K562 (cell line): Measurements from ENCODE around the gene TUBA4B. TPM values are rescaled to one million over a fixed set of nuclear protein-coding genes. Genes with fewer than 3 reads are reported as not detected.

Experiments used
- ASH1L ChIP-seq: fragments of 450-650 bp; IDR thresholded peaks from 2 replicates; pipeline ENCODE4 v1.6.1; 2018; ENCODE audit warnings: borderline replicate concordance, mild to moderate bottlenecking, low read depth; ENCODE audit not compliant: partially characterized antibody
- CCNT2 ChIP-seq: IDR thresholded peaks from 2 replicates; pipeline ENCODE4 v1.6.1; 2011; ENCODE audit warnings: borderline replicate concordance, low read depth, mild to moderate bottlenecking, moderate library complexity, mixed read lengths, low read length; ENCODE audit not compliant: insufficient read length; ENCODE audit errors: extremely low read depth
- CHD2 ChIP-seq: IDR thresholded peaks from 2 replicates; pipeline ENCODE4 v1.6.1; 2011; ENCODE audit warnings: low read depth, low read length
- CREM ChIP-seq: IDR thresholded peaks from 2 replicates; pipeline ENCODE4 v1.6.1; 2014; ENCODE audit warnings: antibody characterized with exemption, low read depth
- DIDO1 ChIP-seq: fragments of 450-650 bp; IDR thresholded peaks from 2 replicates; pipeline ENCODE4 v1.6.1; 2016; ENCODE audit warnings: low read depth, missing biosample characterization, missing genetic modification characterization
- JUN ChIP-seq, 2 experiments: sonication (generic) in 1 of 2; formaldehyde crosslinking in 1 of 2; IDR thresholded peaks; 2 replicates each; pipeline versions ENCODE4 v1.6.1 to v1.8.0; 2012 to 2022; ENCODE audit warnings: borderline replicate concordance in 2 of 2, mild to moderate bottlenecking in 2 of 2, improper control_type of control experiment in 1 of 2, low read depth in 1 of 2, low read length in 1 of 2, missing genetic modification reagents in 1 of 2
- JUND ChIP-seq, 2 experiments: IDR thresholded peaks; 2 replicates in 1 of 2; 3 replicates in 1 of 2; pipeline ENCODE4 v1.6.1; 2011; ENCODE audit warnings: borderline replicate concordance in 2 of 2, low read depth in 2 of 2, low read length in 2 of 2, improper control_type of control experiment in 1 of 2, missing biosample characterization in 1 of 2, missing genetic modification characterization in 1 of 2, missing genetic modification reagents in 1 of 2
- KLF1 ChIP-seq: fragments of 450-650 bp; IDR thresholded peaks from 2 replicates; pipeline ENCODE4 v1.6.1; 2016; ENCODE audit warnings: missing genetic modification characterization, missing compliant biosample characterization
- MEIS2 ChIP-seq: fragments of 450-650 bp; IDR thresholded peaks from 2 replicates; pipeline ENCODE4 v1.6.1; 2014; ENCODE audit warnings: mild to moderate bottlenecking; ENCODE audit not compliant: partially characterized antibody
- PHF21A ChIP-seq: fragments of 450-650 bp; IDR thresholded peaks from 2 replicates; pipeline ENCODE4 v1.6.1; 2017; ENCODE audit warnings: low read depth, borderline replicate concordance
- RBFOX2 ChIP-seq: fragments of 200-400 bp; formaldehyde crosslinking; IDR thresholded peaks from 2 replicates; pipeline ENCODE4 v1.6.1; 2017; ENCODE audit warnings: low read depth, mild to moderate bottlenecking, low read length, moderate library complexity
- SMAD2 ChIP-seq: fragments of 150-350 bp; IDR thresholded peaks from 2 replicates; pipeline ENCODE4 v1.6.1; 2014; ENCODE audit warnings: low read depth, mild to moderate bottlenecking, low read length
- TBP ChIP-seq: optimal IDR thresholded peaks from 2 replicates; pipeline ENCODE3; 2011; ENCODE audit warnings: low read depth, low read length, improper control_type of control experiment
- U2AF2 ChIP-seq: fragments of 200-400 bp; formaldehyde crosslinking; optimal IDR thresholded peaks from 2 replicates; pipeline ENCODE3; 2017; ENCODE audit warnings: low read depth, mild to moderate bottlenecking, low read length
- YY1 ChIP-seq, 3 experiments: IDR thresholded peaks; 2 replicates each; pipeline ENCODE4 v1.6.1; 2011; ENCODE audit warnings: low read length in 2 of 3, mild to moderate bottlenecking in 2 of 3, moderate library complexity in 2 of 3, borderline replicate concordance in 1 of 3, control low read depth in 1 of 3, low read depth in 1 of 3; ENCODE audit not compliant: insufficient read depth in 3 of 3, insufficient replicate concordance in 2 of 3, control insufficient read depth in 1 of 3, insufficient read length in 1 of 3; ENCODE audit errors: extremely low read depth in 1 of 3
- ZNF197 ChIP-seq: fragments of 200-800 bp; sonication (Bioruptor generic); IDR thresholded peaks from 2 replicates; pipeline ENCODE4 v1.6.1; 2016; ENCODE audit warnings: low read depth, missing genetic modification characterization, missing compliant biosample characterization
- ZNF263 ChIP-seq: sonication (generic); formaldehyde crosslinking; IDR thresholded peaks from 2 replicates; pipeline ENCODE4 v1.8.0; 2022; ENCODE audit warnings: mild to moderate bottlenecking, missing genetic modification reagents, borderline replicate concordance
- ZNF444 ChIP-seq: fragments of 250-450 bp; sonication (Bioruptor Pico); IDR thresholded peaks from 2 replicates; pipeline ENCODE4 v1.4.0; 2020; ENCODE audit warnings: mild to moderate bottlenecking, moderate library complexity
- ZNF584 ChIP-seq: fragments of 200-800 bp; sonication (Bioruptor generic); IDR thresholded peaks from 2 replicates; pipeline ENCODE4 v1.6.1; 2016; ENCODE audit warnings: low read depth, mild to moderate bottlenecking, missing genetic modification characterization, missing compliant biosample characterization
- polyA plus RNA-seq, 8 experiments: library from polyadenylated mRNA; depleted of rRNA in 4 of 8; stranded (reverse) in 5 of 8; unstranded in 3 of 8; fragments of >200 nt; fragmentation: Nextera tagmentation in 2 of 8; fragmentation: Illumina TruSeq in 1 of 8; extraction: Ambion mirVana in 2 of 8; extraction: Trizol in 1 of 8; gene quantifications; 2 replicates each; pipeline versions ENCODE4 v1.2.1 to v1.2.3, GENCODE V29; 2011 to 2014; ENCODE audit warnings: inconsistent platforms in 1 of 8, missing spikeins in 1 of 8
- total RNA-seq, 7 experiments: library from RNA; depleted of rRNA in 6 of 7; stranded (reverse); fragments of >200 nt in 6 of 7; fragmentation: Illumina TruSeq in 2 of 7; extraction: Trizol in 2 of 7; gene quantifications; 2 replicates each; pipeline versions ENCODE4 v1.2.1 to v1.2.3, GENCODE V29; 2011 to 2021; ENCODE audit warnings: low replicate concordance in 1 of 7
- TF ChIP-seq, protein P1 (sequence below): fragments of 450-650 bp; IDR thresholded peaks from 2 replicates; pipeline ENCODE4 v1.6.1; 2016
- TF ChIP-seq, protein P2 (sequence below), 2 experiments: IDR thresholded peaks in 1 of 2; conservative IDR thresholded peaks in 1 of 2; 2 replicates each; pipeline ENCODE4 v1.6.1; 2016; ENCODE audit warnings: low read depth in 2 of 2, mild to moderate bottlenecking in 1 of 2, missing compliant biosample characterization in 1 of 2, missing genetic modification characterization in 1 of 2, moderate library complexity in 1 of 2

TUBA4B gene
- total and polyA plus RNA-seq, 9 of the 15 experiments (the other 6 are each of a cell fraction or from before 2014, with no cell fraction given), result 0.04 TPM; not detected in 8

- TF ChIP-seq JUND (IDR thresholded peaks at IDR 0.05; ENCODE audit: borderline replicate concordance, low read depth, low read length) (peak; percentile 46; the same call in 1 of the 2 replicates), JUND (tag; IDR thresholded peaks at IDR 0.05; ENCODE audit: borderline replicate concordance, low read depth, low read length) (peak; percentile 17; the same call in 1 of the 3 replicates), KLF1 (tag) (peak; percentile 88), TBP (peak; percentile 78), CREM (peak; percentile 93), CHD2 (peak; percentile 87), PHF21A (0 out of 2 replicates have a peak, but pooled peaks have one; percentile 38), ZNF444 (CRISPR knock-in tag) (no peak), ZNF263 (CRISPR knock-in tag) (no peak), ZNF197 (CRISPR knock-in tag) (peak; percentile 90), DIDO1 (tag) (no peak), YY1 (IDR thresholded peaks at IDR 0.05; ENCODE audit: borderline replicate concordance in 1 of 3, control insufficient read depth in 1 of 3, extremely low read depth in 1 of 3, insufficient read depth in 3 of 3, insufficient read length in 1 of 3, insufficient replicate concordance in 2 of 3, low read depth in 1 of 3, low read length in 2 of 3) (no peak), CCNT2 (peak; percentile 57), MEIS2 (peak; percentile 68), ZNF584 (0 out of 2 replicates have a peak, but pooled peaks have one; percentile 69), JUN (IDR thresholded peaks at IDR 0.05; ENCODE audit: borderline replicate concordance, low read depth, low read length) (0 out of 2 replicates have a peak, but pooled peaks have one; percentile 6), JUN (CRISPR knock-in tag; IDR thresholded peaks at IDR 0.05; ENCODE audit: borderline replicate concordance) (no peak), ASH1L (peak; percentile 90), U2AF2 (no peak), RBFOX2 (peak; percentile 84), SMAD2 (no peak)
- TF ChIP-seq, protein P1, sequence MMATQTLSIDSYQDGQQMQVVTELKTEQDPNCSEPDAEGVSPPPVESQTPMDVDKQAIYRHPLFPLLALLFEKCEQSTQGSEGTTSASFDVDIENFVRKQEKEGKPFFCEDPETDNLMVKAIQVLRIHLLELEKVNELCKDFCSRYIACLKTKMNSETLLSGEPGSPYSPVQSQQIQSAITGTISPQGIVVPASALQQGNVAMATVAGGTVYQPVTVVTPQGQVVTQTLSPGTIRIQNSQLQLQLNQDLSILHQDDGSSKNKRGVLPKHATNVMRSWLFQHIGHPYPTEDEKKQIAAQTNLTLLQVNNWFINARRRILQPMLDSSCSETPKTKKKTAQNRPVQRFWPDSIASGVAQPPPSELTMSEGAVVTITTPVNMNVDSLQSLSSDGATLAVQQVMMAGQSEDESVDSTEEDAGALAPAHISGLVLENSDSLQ, result peak; percentile 100
- TF ChIP-seq, protein P2, sequence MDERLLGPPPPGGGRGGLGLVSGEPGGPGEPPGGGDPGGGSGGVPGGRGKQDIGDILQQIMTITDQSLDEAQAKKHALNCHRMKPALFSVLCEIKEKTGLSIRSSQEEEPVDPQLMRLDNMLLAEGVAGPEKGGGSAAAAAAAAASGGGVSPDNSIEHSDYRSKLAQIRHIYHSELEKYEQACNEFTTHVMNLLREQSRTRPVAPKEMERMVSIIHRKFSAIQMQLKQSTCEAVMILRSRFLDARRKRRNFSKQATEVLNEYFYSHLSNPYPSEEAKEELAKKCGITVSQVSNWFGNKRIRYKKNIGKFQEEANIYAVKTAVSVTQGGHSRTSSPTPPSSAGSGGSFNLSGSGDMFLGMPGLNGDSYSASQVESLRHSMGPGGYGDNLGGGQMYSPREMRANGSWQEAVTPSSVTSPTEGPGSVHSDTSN (CRISPR knock-in tag; IDR thresholded peaks at IDR 0.05; ENCODE audit: low read depth), result peak; percentile 87
- TF ChIP-seq, protein P2 (tag; conservative IDR thresholded peaks at IDR 0.05; ENCODE audit: low read depth), result peak; percentile 99
Observed at GRCh38 chr2:219229305-219230058, 23.6 kb upstream of the TUBA4B start, which contains the start of the genes ANKZF1 and ATG9A (continued).
